HG02852 (cell line): ENCODE measurements around the gene SLC7A14.

Source experiments
- ATAC-seq: cut with Tn5 transposase; IDR thresholded peaks from one replicate; pipeline ENCODE4 v1.9.1; 2021; ENCODE audit warnings: mild to moderate bottlenecking, moderate library complexity; ENCODE audit not compliant: unreplicated experiment

The SLC7A14 gene

GRCh38 chr3:170431054-170431453 is 154.8 kb downstream of the SLC7A14 start:
- no peak for ATAC-seq

DNA sequence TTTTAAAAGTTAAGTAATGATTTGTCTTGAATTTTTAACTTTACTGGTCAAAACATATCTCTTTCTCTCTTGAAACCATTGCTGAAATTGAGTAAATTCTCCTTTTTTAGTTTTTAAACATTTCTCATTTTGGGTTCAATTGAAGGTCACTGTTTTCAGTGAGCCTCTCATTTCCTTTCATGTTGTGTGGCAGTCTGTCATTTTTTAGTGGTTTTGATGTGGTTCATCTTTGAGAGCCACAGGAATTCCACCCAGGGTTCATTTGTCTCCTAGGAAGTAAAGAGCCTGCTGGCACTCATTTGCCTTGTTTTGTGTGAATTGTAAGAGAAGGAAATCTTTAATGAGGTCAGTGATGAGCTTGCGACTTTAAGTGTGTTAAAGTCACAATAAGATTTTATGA is 156.8 kb downstream of the SLC7A14 start:
- ATAC-seq = peak; percentile 71

- no peak for ATAC-seq
Observed at GRCh38 chr3:170428095-170428494, 157.8 kb downstream of the SLC7A14 start.

DNA sequence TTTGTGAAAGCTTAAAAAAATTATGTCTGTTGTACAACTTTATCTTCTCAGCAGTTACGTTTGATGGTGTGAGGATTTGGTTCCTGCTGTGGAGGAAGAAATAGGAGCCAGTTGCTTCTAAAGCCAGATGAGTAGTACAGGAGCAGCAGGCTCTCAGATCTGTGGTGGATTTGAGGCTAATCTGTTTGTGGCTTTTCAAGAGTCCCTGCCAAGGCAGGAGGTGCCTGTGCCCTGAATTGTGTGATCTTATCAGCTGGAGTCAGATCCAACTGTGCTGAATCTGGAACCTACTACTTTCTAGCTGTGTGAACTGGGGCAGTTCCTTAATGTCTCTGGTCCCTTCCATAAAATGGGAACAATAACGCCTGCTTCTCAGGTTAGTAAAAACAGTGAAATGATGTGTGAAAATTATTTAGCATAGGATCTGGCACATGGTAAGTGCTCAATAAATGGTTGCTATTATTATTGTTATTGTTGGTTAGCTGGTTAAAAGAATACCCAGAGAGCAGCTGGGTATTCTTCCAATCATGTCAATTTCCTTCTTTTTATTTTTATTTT is 159.6 kb downstream of the SLC7A14 start:
- ATAC-seq = no peak

GRCh38 chr3:170425491-170426239 is 160.2 kb downstream of the SLC7A14 start:
- no peak for ATAC-seq

- ATAC-seq = no peak
Observed at GRCh38 chr3:170424879-170425278, 161.0 kb downstream of the SLC7A14 start.

- no peak for ATAC-seq
Observed at GRCh38 chr3:170423001-170423615, 162.8 kb downstream of the SLC7A14 start.

- ATAC-seq = no peak
Observed at GRCh38 chr3:170421758-170422157, 164.1 kb downstream of the SLC7A14 start.

DNA sequence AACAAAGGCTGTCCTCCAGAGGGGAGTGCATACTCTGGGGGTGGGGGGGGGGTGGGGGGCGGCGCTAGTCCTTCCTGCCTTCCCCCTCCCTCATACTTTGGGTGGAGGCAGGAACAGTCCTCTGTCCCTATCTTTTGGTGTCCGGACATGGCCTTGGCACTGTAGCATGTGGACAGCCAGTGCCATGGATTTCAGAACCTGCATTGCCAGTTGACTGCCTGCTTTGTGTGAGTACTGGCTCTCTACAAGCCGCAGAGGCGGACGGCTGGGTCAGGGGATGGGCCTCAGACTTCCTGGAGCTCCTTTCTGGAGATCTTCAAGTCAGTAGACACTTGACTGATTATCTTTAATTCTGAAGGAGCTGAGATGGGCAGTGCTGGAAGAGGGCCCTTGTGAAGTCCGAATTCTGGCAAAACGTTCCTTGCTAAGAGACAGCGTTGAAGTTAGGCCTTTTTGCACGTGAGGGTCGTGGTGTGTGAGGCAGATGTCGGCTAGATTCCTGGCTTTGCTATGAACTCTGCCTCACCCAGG is 164.7 kb downstream of the SLC7A14 start:
- no peak for ATAC-seq

GRCh38 chr3:170420307-170420821 is 165.5 kb downstream of the SLC7A14 start:
- ATAC-seq = no peak

- no peak for ATAC-seq
Observed at GRCh38 chr3:170419557-170420087, 166.3 kb downstream of the SLC7A14 start.

GRCh38 chr3:170418422-170419398 is 167.2 kb downstream of the SLC7A14 start, which contains the start of gene CLDN11:
Gene CLDN11, plus strand, starts transcription at chr3:170418868. Its CDS starts 199 bp downstream, at chr3:170419067.
- no peak for ATAC-seq

DNA sequence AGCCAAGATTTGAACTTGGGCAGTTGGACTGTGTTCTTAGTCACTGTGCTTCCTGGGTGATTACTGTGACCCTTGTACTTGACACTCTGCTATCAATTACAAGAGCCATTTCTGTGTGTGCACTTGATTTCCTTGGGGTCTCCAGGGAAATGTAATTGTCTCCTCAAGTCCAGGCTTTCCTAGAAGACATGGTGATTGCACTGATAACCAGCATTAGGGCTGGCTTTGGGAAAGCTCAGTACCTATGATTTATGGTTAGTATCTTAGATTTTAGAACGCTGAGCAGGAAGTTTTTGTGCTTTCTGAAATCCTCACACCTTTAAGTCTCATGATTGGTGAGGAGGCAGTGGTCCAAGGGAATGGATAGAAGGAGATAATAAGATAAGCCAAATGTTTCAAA is 168.8 kb downstream of the SLC7A14 start:
- no peak for ATAC-seq

DNA sequence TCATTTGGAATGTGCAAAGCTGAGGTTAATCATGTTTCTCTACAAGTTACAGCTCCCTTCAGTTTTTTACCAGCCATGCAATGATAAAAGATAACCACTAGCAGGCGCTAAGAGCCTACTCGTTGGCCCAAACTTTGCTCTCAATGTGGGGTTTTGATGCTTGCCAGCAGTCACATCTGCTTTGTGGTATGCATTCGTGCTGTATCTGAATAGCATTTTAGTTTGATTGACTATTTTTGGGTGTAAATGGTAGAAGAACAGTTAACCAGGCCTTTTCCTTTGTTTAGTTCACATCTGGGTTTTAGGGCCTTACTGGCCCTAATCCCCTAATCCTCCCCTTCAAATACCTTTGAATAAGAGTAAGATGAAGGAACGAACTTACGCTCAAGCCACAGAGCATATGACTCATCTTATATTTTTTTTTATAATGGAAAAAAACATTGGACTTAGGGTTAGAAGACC is 171.6 kb downstream of the SLC7A14 start:
- peak; percentile 60 for ATAC-seq

DNA sequence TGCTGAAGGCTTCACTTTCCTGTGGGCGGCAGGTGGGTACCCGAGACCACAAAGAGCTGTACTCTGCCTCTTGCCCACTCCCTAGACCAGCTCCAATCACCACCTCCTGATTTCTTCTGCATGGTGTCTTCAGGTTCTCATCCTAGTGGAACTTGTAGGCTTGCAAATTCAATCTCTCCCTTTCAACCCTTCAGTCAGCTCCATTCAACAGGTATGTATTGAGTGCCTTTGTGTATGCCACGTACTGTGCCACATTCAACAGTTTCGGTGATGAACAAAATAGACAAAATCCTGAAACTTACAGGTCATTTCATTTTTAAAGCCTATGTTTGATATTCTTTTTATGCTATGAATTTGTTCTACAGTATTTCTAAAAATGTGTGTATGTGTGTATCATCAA is 172.6 kb downstream of the SLC7A14 start:
- ATAC-seq = no peak

GRCh38 chr3:170410428-170411029 is 175.3 kb downstream of the SLC7A14 start:
- ATAC-seq = no peak
